VCaP (cell line): ENCODE data around the gene CRYL1.

Experiments used
- H3K27ac ChIP-seq: fragments of 450-650 bp; 2 replicates; pipeline ENCODE4 v1.5.1; 2017
- CTCF ChIP-seq: fragments of 450-650 bp; conservative IDR thresholded peaks from 2 replicates; pipeline ENCODE4 v1.5.1; 2017; ENCODE audit warnings: mild to moderate bottlenecking, moderate library complexity

CRYL1 gene

GRCh38 chr13:20566898-20567874 lies 41.5 kb upstream of the CRYL1 start, which contains the start of gene IFT88:
Gene IFT88, plus strand, starts transcription at chr13:20567157. Its CDS starts 7,229 bp downstream, at chr13:20574386.
- no peak for TF ChIP-seq CTCF
- H3K27ac ChIP-seq: peak within 1 kb of the TSS; percentile 89

- peak overlapping the region; percentile 89 for H3K27ac ChIP-seq
- TF ChIP-seq CTCF: no peak
These were observed 40.8 kb upstream of the CRYL1 start for GRCh38 chr13:20566468-20566897.

DNA sequence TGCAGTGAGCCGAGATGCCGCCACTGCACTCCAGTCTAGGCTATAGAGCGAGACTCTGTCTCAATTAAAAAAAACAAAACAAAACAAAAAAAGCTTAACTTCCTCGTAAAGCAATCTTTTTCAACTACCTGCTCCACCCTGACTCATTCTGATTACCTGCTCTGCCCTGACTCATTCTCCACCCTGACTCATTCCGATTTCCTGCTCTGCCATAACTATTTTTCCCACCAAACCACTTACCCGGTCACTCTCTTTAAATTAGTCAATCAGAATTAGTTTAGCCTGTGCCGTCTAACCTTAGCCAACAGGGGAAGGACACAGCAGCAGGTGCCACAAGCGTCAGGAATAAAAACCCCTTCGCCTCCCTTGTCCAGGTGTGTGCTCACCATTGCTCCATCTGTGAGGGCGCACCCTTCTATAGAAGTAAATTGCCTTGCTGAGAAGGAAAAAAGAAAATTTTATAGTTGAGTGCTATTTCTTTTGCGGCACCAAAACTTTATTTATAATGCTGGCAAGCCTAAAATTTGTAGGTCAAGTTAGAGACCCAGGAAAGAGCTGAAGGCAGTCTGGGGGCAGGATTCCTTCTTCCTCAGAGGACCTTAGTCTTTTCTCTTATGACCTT lies 39.6 kb upstream of the CRYL1 start:
- TF ChIP-seq CTCF: no peak
- no peak overlapping the region; the same call in 1 of the 2 replicates for H3K27ac ChIP-seq

- no peak for TF ChIP-seq CTCF
- no peak overlapping the region for H3K27ac ChIP-seq
These were observed 36.1 kb upstream of the CRYL1 start for GRCh38 chr13:20561741-20562140.

DNA sequence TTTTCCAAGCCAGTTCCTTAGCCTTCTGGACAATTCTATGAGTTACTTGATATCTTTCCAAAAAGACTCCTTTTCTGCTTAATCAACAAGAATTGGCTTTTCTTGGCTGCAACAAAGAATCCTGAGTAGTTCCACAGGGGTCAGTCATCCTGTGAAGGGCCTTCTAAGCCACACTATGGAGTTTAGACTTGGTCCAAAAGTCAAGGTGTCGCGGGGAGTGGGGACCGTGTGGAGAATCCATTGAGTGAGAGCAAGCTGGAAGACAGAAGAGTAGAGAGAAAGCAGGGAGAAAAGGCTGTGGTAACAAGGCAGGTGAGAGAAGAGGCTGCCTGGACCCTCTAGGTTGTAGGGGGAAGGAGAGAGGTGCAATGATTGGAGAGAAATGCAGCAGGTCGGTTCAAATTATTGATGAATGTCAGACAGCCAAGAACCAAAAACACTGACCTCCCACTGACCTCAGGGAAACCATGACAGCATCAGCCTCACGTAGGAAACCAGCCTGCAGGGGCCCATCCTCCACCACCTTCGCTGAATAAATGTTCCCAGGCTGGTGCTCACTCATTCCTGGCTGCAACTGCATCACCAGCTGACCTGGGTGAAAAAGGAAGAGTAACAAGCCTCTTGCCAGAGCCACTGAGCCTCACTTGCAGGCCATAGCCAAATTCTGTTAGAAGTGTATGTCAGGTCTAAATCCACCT lies 34.2 kb upstream of the CRYL1 start:
- TF ChIP-seq CTCF: no peak

DNA sequence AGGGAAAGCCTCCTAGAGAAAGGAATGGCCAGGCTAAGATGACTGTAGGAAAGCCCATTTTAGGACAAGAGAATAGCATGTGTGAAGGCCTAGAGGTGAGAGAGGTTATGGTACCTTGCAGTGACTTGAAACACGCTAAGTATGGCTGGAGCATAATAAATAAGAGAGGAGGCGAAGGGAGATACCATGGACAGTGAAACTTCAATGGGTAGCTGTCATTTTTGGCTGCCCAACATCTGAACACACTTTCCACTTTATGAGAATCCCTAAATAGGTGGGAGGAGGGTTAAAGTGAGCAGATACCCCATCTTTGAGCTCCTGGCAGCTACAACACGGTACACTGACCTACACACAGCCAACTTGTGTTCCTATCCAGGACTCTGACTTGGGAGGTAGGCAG lies 33.3 kb upstream of the CRYL1 start:
- no peak overlapping the region for H3K27ac ChIP-seq
- TF ChIP-seq CTCF: no peak

More for the DNA sequence above, 34.2 kb upstream of the CRYL1 start:
- no peak overlapping the region for H3K27ac ChIP-seq

DNA sequence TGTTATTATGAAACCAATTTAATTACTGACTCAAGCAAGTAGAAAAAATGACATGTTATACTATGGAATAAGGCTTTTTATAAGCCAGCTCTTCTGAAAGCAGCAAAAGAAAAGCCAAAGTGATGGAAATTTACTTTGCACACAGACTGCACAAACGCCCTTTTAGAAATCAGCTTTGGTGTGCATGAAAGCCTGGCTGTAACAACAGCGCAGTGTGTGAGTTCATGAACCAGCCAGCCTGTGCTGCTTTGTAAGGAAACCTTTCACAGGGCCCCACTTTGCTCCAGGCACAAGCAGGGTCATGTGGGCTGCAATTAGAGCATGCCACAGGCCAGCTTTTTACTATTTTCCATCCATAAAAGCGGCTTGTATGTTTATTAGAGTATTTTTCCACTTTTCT lies 27.7 kb upstream of the CRYL1 start:
- no peak for TF ChIP-seq CTCF
- no peak overlapping the region for H3K27ac ChIP-seq
